B cell (primary cell): ENCODE data around the gene POMT2. TPM values are rescaled to one million over a fixed set of nuclear protein-coding genes. Genes with fewer than 3 reads are reported as not detected.

ENCODE experiments used
- ATAC-seq: fragments of 200-7000 bp; cut with Tn5 transposase; one replicate; pipeline ENCODE4 v1.10.0; 2021; ENCODE audit warnings: low read depth, mild to moderate bottlenecking, moderate number of reproducible peaks, moderate library complexity
- CTCF ChIA-PET: fragments of 350-600 bp; sonication (Branson Sonifier 250); formaldehyde crosslinking; loops from one replicate; lab custom pipeline; 2021; ENCODE audit warnings: antibody characterized with exemption, inconsistent platforms; lab: Charles Lee
- POLR2A ChIA-PET: fragments of 350-600 bp; sonication (Branson Sonifier 250); formaldehyde crosslinking; loops from one replicate; lab custom pipeline; 2021; ENCODE audit warnings: antibody characterized with exemption; lab: Charles Lee
- DNase-seq: peaks from one replicate; pipeline ENCODE4 v3.0.0; 2013
- H2AFZ ChIP-seq: 2 replicates; pipeline ENCODE4 v1.6.1; 2012; ENCODE audit warnings: mild to moderate bottlenecking, low read depth, low read length; ENCODE audit not compliant: insufficient read depth, poor library complexity, severe bottlenecking
- H3K27ac ChIP-seq, 2 donors: 1 replicate in 1 of 2; 2 replicates in 1 of 2; pipeline ENCODE4 v1.5.1; 2012 to 2013; ENCODE audit warnings: low read length in 2 of 2, mild to moderate bottlenecking in 2 of 2, moderate library complexity in 1 of 2
- H3K27me3 ChIP-seq, 4 experiments: fragments of 200-600 bp in 1 of 4; sonication (generic) in 1 of 4; replicated peaks in 1 of 4; 1 replicate in 2 of 4; 2 replicates in 2 of 4; pipeline versions ENCODE4 v1.6.1 to v1.7.0; 2013 to 2016; ENCODE audit warnings: low read length in 3 of 4, mild to moderate bottlenecking in 2 of 4, mixed read lengths in 1 of 4, moderate library complexity in 1 of 4; ENCODE audit not compliant: insufficient read depth in 4 of 4, control insufficient read depth in 3 of 4; ENCODE audit errors: control extremely low read depth in 1 of 4
- H3K36me3 ChIP-seq, 2 experiments: replicated peaks in 1 of 2; 1 replicate in 1 of 2; 2 replicates in 1 of 2; pipeline versions ENCODE4 v1.6.1 to v1.7.1; 2013; ENCODE audit warnings: low read length in 1 of 2; ENCODE audit not compliant: insufficient read depth in 2 of 2, control insufficient read depth in 1 of 2; ENCODE audit errors: control extremely low read depth in 1 of 2, extremely low read depth in 1 of 2
- H3K4me1 ChIP-seq, 2 donors: fragments of 200-600 bp in 1 of 2; sonication (generic) in 1 of 2; 1 replicate in 1 of 2; 2 replicates in 1 of 2; pipeline versions ENCODE4 v1.5.1 to v1.6.1; 2013 to 2017; ENCODE audit warnings: low read length in 2 of 2; ENCODE audit not compliant: control insufficient read depth in 2 of 2, insufficient read depth in 2 of 2
- H3K4me2 ChIP-seq: replicated peaks from 2 replicates; pipeline ENCODE3; 2012; ENCODE audit warnings: mild to moderate bottlenecking, low read depth, low read length; ENCODE audit not compliant: poor library complexity, severe bottlenecking
- H3K4me3 ChIP-seq, 5 experiments: fragments of 200-600 bp in 1 of 5; sonication (generic) in 1 of 5; 1 replicate in 3 of 5; 2 replicates in 2 of 5; pipeline versions ENCODE4 v1.5.1 to v1.7.0; 2011 to 2016; ENCODE audit warnings: low read length in 4 of 5, mild to moderate bottlenecking in 4 of 5, low read depth in 2 of 5, control low read depth in 1 of 5, moderate library complexity in 1 of 5; ENCODE audit not compliant: insufficient read depth in 1 of 5; ENCODE audit errors: control extremely low read depth in 1 of 5, extremely low read depth in 1 of 5
- H3K79me2 ChIP-seq: fragments of 200-600 bp; sonication (generic); one replicate; pipeline ENCODE4 v1.6.0; 2016; ENCODE audit warnings: low read length; ENCODE audit not compliant: control insufficient read depth, insufficient read depth
- H3K9ac ChIP-seq: fragments of 200-600 bp; sonication (generic); 2 replicates; pipeline ENCODE4 v1.6.1; 2017; ENCODE audit warnings: mild to moderate bottlenecking, low read length, moderate library complexity
- H3K9me3 ChIP-seq, 3 donors: one replicate each; pipeline versions ENCODE4 v1.6.1 to v1.7.1; 2013; ENCODE audit warnings: low read length in 2 of 3; ENCODE audit not compliant: control insufficient read depth in 2 of 3, insufficient read depth in 1 of 3; ENCODE audit errors: control extremely low read depth in 1 of 3
- H4K20me1 ChIP-seq: 2 replicates; pipeline ENCODE4 v1.6.0; 2012; ENCODE audit warnings: mild to moderate bottlenecking, low read length; ENCODE audit not compliant: insufficient read depth, control insufficient read depth, poor library complexity, severe bottlenecking
- H3K27ac Mint-ChIP-seq: one replicate; pipeline ENCODE4 v1.8.0; 2021; ENCODE audit warnings: mixed read lengths
- H3K27me3 Mint-ChIP-seq: one replicate; pipeline ENCODE4 v1.8.0; 2021; ENCODE audit warnings: mixed read lengths
- H3K4me1 Mint-ChIP-seq: one replicate; pipeline ENCODE4 v1.8.0; 2021; ENCODE audit warnings: mixed read lengths
- H3K4me3 Mint-ChIP-seq: one replicate; pipeline ENCODE4 v1.8.0; 2021; ENCODE audit warnings: mixed read lengths
- H3K9me3 Mint-ChIP-seq: one replicate; pipeline ENCODE4 v1.8.0; 2022; ENCODE audit warnings: mixed read lengths; ENCODE audit not compliant: insufficient read depth
- EZH2 ChIP-seq: IDR thresholded peaks from 2 replicates; pipeline ENCODE4 v1.6.1; 2012; ENCODE audit warnings: borderline replicate concordance, low read depth, mild to moderate bottlenecking, moderate library complexity, low read length; ENCODE audit not compliant: insufficient read depth, poor library complexity, severe bottlenecking
- WGBS: methylation state at CpG from one replicate; pipeline ENCODE4 v1.1.5; 2013; ENCODE audit warnings: missing lambda C conversion rate; ENCODE audit not compliant: insufficient coverage; 5-methylcytosine and 5-hydroxymethylcytosine counted together
- intact Hi-C: fragments of 100-400 bp; cut with micrococcal nuclease; formaldehyde crosslinking; loops from one replicate; pipeline ENCODE4 v1.10.0; 2022
- polyA plus RNA-seq: library from polyadenylated mRNA; depleted of rRNA; stranded (reverse); fragments of >200 nt; gene quantifications from 2 replicates; pipeline ENCODE4 v1.2.3, GENCODE V29; 2012
- total RNA-seq, 2 donors: library from RNA; stranded (reverse); fragments of 120-200 nt in 1 of 2; gene quantifications; 1 replicate in 1 of 2; 2 replicates in 1 of 2; pipeline versions ENCODE4 v1.2.3 to v1.2.4, GENCODE V29; 2013 to 2022
- TF ChIP-seq, protein P1 (sequence below): fragments of 200-600 bp; IDR thresholded peaks from one replicate; pipeline ENCODE4 v1.8.0; 2022; ENCODE audit warnings: antibody characterized with exemption, mild to moderate bottlenecking

POMT2 gene
- total and polyA plus RNA-seq, 2 donors (not counting 1 experiment from before 2014, with no cell fraction given) = 14.3 to 36.6 TPM

DNA sequence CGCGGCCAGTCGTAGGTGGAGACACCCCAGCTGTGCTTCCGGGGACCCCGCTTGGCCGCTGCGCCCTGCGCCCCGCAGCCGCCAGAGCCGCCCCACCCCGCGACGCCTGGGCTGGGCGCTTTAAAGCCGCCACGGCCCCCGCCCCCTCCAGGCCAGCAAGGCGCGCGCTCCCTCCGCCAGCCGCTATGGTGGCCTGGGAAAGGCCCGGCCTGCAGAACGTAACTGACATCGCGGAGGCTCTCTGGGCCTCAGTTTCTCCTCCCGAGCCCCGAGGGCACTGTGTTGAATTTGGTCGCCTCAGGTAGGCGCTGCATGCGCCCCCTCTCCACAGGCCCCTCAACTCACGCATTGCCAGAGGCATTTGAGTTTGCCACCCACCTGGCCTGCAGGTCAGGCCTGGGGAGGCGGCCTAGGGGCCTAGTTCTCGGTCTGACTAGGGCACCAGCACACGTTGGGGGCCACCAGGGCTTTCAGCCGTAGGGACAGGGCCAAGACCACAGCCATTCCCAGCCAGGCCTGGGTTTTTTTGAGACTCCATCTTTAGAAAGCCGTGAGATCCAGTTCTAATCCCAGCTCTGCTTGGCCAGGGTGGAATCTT is 49.5 kb downstream of the POMT2 start, which contains the start of gene NGB:
TSS of gene NGB (minus strand) at position 94 of the 598 bp plus-strand sequence. CDS start 269 bp downstream, outside the sequence.
- WGBS = 20% methylated on average over 37 of the region's 38 CpGs
- peaks cover 33% of the 10 kb centered on the region for H3K27me3 Mint-ChIP-seq

More for the DNA sequence above, 49.5 kb downstream of the POMT2 start, which contains the start of gene NGB:
- Mint-ChIP-seq H3K9me3 (no peaks in the 10 kb centered on the region), H3K4me3 (peak within 1 kb of the TSS; percentile 6), H3K27ac (no peak within 1 kb of the TSS), H3K4me1 (peaks cover 12% of the 10 kb centered on the region)
- H3K27ac ChIP-seq = no peak within 1 kb of the TSS
- peak within 1 kb of the TSS; percentile 30 for H3K4me2 ChIP-seq
- peaks cover 0 to 10% of the 10 kb centered on the region in 2 donors for H3K4me1 ChIP-seq
- no peak for TF ChIP-seq EZH2
- TF ChIP-seq, protein P1, sequence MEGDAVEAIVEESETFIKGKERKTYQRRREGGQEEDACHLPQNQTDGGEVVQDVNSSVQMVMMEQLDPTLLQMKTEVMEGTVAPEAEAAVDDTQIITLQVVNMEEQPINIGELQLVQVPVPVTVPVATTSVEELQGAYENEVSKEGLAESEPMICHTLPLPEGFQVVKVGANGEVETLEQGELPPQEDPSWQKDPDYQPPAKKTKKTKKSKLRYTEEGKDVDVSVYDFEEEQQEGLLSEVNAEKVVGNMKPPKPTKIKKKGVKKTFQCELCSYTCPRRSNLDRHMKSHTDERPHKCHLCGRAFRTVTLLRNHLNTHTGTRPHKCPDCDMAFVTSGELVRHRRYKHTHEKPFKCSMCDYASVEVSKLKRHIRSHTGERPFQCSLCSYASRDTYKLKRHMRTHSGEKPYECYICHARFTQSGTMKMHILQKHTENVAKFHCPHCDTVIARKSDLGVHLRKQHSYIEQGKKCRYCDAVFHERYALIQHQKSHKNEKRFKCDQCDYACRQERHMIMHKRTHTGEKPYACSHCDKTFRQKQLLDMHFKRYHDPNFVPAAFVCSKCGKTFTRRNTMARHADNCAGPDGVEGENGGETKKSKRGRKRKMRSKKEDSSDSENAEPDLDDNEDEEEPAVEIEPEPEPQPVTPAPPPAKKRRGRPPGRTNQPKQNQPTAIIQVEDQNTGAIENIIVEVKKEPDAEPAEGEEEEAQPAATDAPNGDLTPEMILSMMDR = no peak
- H3K4me3 ChIP-seq = no peak within 1 kb of the TSS
- peaks cover 0 to 41% (median 8%) of the 10 kb centered on the region in 4 experiments for H3K27me3 ChIP-seq
- ChIA-PET POLR2A (no interaction called here), CTCF (interaction anchor here (0.6 to 1.0 kb wide), 2 partner anchors 31 to 45 kb away, joined by 3 read pairs; no protein-coding TSS in a partner anchor)
- no peak within 1 kb of the TSS for H3K9ac ChIP-seq
- intact Hi-C loops = no loop called here
- peaks cover 0 to 11% (median 0%) of the 10 kb centered on the region in 3 donors for H3K9me3 ChIP-seq
- H2AFZ ChIP-seq = no peak within 1 kb of the TSS
- DNase-seq (no peak), ATAC-seq (no peak)
- no peaks in the 10 kb centered on the region for H3K36me3 ChIP-seq
- no peaks in the 10 kb centered on the region for H3K79me2 ChIP-seq
- no peaks in the 10 kb centered on the region for H4K20me1 ChIP-seq
